SK-N-SH treated with all-trans-retinoic acid at 6 μM for 48 hours (cell line): ENCODE results near the gene TEX13B.

Experiments
- ATAC-seq: fragments of 200-7000 bp; cut with Tn5 transposase; 3 replicates; pipeline ENCODE4 v1.9.1; 2020; ENCODE audit warnings: mild to moderate bottlenecking, moderate library complexity
- ARNTL ChIP-seq: fragments of 450-650 bp; formaldehyde crosslinking; IDR thresholded peaks from 2 replicates; pipeline ENCODE4 v1.5.0; 2020; ENCODE audit warnings: low read depth, mild to moderate bottlenecking, moderate library complexity, borderline replicate concordance
- BACH2 ChIP-seq: fragments of 250-450 bp; sonication (Bioruptor Pico); IDR thresholded peaks from 2 replicates; pipeline ENCODE4 v1.9.0; 2021; ENCODE audit warnings: mild to moderate bottlenecking, borderline replicate concordance
- CSDC2 ChIP-seq: fragments of 250-450 bp; sonication (Bioruptor Pico); IDR thresholded peaks from 2 replicates; pipeline ENCODE4 v1.5.0; 2020; ENCODE audit warnings: mild to moderate bottlenecking, moderate library complexity
- ESRRG ChIP-seq: fragments of 250-450 bp; sonication (Bioruptor Pico); IDR thresholded peaks from 2 replicates; pipeline ENCODE4 v1.6.1; 2021; ENCODE audit warnings: mild to moderate bottlenecking
- GLIS3 ChIP-seq: fragments of 250-450 bp; sonication (Bioruptor Pico); IDR thresholded peaks from 2 replicates; pipeline ENCODE4 v1.5.0; 2020; ENCODE audit warnings: mild to moderate bottlenecking, moderate library complexity
- OSR1 ChIP-seq: fragments of 250-450 bp; sonication (Bioruptor Pico); IDR thresholded peaks from 2 replicates; pipeline ENCODE4 v1.8.0; 2022; ENCODE audit warnings: moderate library complexity, mild to moderate bottlenecking, inconsistent platforms
- PPARA ChIP-seq: fragments of 250-450 bp; sonication (Bioruptor Pico); IDR thresholded peaks from 2 replicates; pipeline ENCODE4 v1.5.0; 2020; ENCODE audit warnings: mild to moderate bottlenecking, borderline replicate concordance
- RARB ChIP-seq: fragments of 250-450 bp; sonication (Bioruptor Pico); IDR thresholded peaks from 2 replicates; pipeline ENCODE4 v1.8.0; 2021; ENCODE audit warnings: mild to moderate bottlenecking, moderate library complexity
- SNAI2 ChIP-seq: fragments of 250-450 bp; sonication (Bioruptor Pico); IDR thresholded peaks from 2 replicates; pipeline ENCODE4 v1.5.0; 2020; ENCODE audit warnings: mild to moderate bottlenecking, moderate library complexity
- TCF4 ChIP-seq: fragments of 250-450 bp; sonication (Bioruptor Pico); IDR thresholded peaks from 2 replicates; pipeline ENCODE4 v1.8.0; 2021; ENCODE audit warnings: mild to moderate bottlenecking, moderate library complexity, borderline replicate concordance
- TOX ChIP-seq: fragments of 250-450 bp; sonication (Bioruptor Pico); IDR thresholded peaks from 2 replicates; pipeline ENCODE4 v1.8.0; 2021; ENCODE audit warnings: mild to moderate bottlenecking, moderate library complexity, borderline replicate concordance
- ZC3H10 ChIP-seq: fragments of 250-450 bp; sonication (Bioruptor Pico); IDR thresholded peaks from 2 replicates; pipeline ENCODE4 v1.5.1; 2021; ENCODE audit warnings: mild to moderate bottlenecking, moderate library complexity
- ZFP30 ChIP-seq: fragments of 450-650 bp; formaldehyde crosslinking; IDR thresholded peaks from 2 replicates; pipeline ENCODE4 v1.5.0; 2022; ENCODE audit warnings: mild to moderate bottlenecking, moderate library complexity
- ZNF565 ChIP-seq: fragments of 450-650 bp; formaldehyde crosslinking; conservative IDR thresholded peaks from 2 replicates; pipeline ENCODE4 v1.5.0; 2020; ENCODE audit warnings: low read depth, mild to moderate bottlenecking, moderate library complexity
- ZNF70 ChIP-seq: fragments of 450-650 bp; formaldehyde crosslinking; IDR thresholded peaks from 2 replicates; pipeline ENCODE4 v1.5.0; 2020; ENCODE audit warnings: mild to moderate bottlenecking, moderate library complexity
- ZNF8 ChIP-seq: fragments of 450-650 bp; formaldehyde crosslinking; IDR thresholded peaks from 2 replicates; pipeline ENCODE4 v1.5.0; 2020; ENCODE audit warnings: mild to moderate bottlenecking, moderate library complexity
- TF ChIP-seq, protein P1 (sequence below): fragments of 250-450 bp; sonication (Bioruptor Pico); IDR thresholded peaks from 2 replicates; pipeline ENCODE4 v1.5.1; 2021; ENCODE audit warnings: mild to moderate bottlenecking, moderate library complexity
- TF ChIP-seq, protein P2 (sequence below): fragments of 250-450 bp; sonication (Bioruptor Pico); IDR thresholded peaks from 2 replicates; pipeline ENCODE4 v1.8.0; 2021; ENCODE audit warnings: low read depth, mild to moderate bottlenecking, moderate library complexity, borderline replicate concordance
- TF ChIP-seq, protein P3 (sequence below): fragments of 250-450 bp; sonication (Bioruptor Pico); IDR thresholded peaks from 2 replicates; pipeline ENCODE4 v1.8.0; 2020; ENCODE audit warnings: mild to moderate bottlenecking, moderate library complexity, borderline replicate concordance
- TF ChIP-seq, protein P4 (sequence below): fragments of 250-450 bp; sonication (Bioruptor Pico); IDR thresholded peaks from 2 replicates; pipeline ENCODE4 v1.5.0; 2020; ENCODE audit warnings: mild to moderate bottlenecking, moderate library complexity

TEX13B gene

DNA sequence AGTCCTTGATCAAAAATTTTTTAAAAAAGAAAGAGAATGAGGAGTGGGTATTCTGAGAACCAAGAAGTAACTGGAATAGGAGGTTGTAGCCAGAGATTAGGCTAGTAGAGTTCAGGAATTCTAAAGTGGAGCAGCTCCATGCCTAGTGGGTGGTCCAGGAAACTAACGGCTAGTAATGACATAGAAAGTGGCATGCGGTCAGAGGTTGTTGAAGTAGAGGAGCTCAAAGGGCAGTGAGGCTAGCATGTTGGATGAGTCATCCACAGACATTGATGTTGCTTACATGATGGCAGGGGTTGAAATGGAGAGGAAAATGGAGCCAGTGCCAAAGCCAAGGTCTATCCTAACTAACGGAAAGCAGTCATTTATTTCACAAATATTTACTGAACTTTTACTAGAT, 42.1 kb downstream of the TEX13B start:
- ATAC-seq = no peak
- no peak for TF ChIP-seq OSR1 (CRISPR knock-in tag)

DNA sequence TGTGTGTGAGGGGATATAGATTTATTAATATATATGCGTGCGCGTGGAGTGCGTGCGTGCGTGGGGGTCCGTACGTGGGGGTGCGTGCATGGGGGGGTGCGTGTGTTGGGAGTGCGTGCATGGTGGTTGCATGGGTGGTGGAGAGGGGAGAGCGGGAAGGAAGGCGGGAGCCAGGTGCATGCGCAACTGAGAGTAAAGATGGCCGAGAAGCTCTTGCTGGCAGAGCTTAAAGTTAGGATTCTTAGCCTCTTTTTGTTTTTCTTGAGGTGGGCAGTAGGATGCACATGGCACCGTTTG, 45.8 kb downstream of the TEX13B start:
- no peak for ATAC-seq
- no peak for TF ChIP-seq ZNF70 (CRISPR knock-in tag)
- TF ChIP-seq SNAI2 (CRISPR knock-in tag) = no peak
- TF ChIP-seq BACH2 (CRISPR knock-in tag) = no peak
- TF ChIP-seq TCF4 (CRISPR knock-in tag) = no peak
- TF ChIP-seq, protein P1, sequence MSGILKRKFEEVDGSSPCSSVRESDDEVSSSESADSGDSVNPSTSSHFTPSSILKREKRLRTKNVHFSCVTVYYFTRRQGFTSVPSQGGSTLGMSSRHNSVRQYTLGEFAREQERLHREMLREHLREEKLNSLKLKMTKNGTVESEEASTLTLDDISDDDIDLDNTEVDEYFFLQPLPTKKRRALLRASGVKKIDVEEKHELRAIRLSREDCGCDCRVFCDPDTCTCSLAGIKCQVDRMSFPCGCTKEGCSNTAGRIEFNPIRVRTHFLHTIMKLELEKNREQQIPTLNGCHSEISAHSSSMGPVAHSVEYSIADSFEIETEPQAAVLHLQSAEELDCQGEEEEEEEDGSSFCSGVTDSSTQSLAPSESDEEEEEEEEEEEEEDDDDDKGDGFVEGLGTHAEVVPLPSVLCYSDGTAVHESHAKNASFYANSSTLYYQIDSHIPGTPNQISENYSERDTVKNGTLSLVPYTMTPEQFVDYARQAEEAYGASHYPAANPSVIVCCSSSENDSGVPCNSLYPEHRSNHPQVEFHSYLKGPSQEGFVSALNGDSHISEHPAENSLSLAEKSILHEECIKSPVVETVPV (CRISPR knock-in tag) = no peak
- TF ChIP-seq ZFP30 = no peak
- TF ChIP-seq ZNF8 (CRISPR knock-in tag) = no peak
- TF ChIP-seq, protein P2, sequence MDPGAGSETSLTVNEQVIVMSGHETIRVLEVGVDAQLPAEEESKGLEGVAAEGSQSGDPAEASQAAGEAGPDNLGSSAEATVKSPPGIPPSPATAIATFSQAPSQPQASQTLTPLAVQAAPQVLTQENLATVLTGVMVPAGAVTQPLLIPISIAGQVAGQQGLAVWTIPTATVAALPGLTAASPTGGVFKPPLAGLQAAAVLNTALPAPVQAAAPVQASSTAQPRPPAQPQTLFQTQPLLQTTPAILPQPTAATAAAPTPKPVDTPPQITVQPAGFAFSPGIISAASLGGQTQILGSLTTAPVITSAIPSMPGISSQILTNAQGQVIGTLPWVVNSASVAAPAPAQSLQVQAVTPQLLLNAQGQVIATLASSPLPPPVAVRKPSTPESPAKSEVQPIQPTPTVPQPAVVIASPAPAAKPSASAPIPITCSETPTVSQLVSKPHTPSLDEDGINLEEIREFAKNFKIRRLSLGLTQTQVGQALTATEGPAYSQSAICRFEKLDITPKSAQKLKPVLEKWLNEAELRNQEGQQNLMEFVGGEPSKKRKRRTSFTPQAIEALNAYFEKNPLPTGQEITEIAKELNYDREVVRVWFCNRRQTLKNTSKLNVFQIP (CRISPR knock-in tag) = no peak
- no peak for TF ChIP-seq ARNTL (CRISPR knock-in tag)
- TF ChIP-seq ESRRG (CRISPR knock-in tag) = no peak
- no peak for TF ChIP-seq GLIS3 (CRISPR knock-in tag)
- TF ChIP-seq ZNF565 = no peak
- TF ChIP-seq TOX (CRISPR knock-in tag) = no peak
- no peak for TF ChIP-seq PPARA (CRISPR knock-in tag)
- TF ChIP-seq ZC3H10 = no peak
- TF ChIP-seq, protein P3, sequence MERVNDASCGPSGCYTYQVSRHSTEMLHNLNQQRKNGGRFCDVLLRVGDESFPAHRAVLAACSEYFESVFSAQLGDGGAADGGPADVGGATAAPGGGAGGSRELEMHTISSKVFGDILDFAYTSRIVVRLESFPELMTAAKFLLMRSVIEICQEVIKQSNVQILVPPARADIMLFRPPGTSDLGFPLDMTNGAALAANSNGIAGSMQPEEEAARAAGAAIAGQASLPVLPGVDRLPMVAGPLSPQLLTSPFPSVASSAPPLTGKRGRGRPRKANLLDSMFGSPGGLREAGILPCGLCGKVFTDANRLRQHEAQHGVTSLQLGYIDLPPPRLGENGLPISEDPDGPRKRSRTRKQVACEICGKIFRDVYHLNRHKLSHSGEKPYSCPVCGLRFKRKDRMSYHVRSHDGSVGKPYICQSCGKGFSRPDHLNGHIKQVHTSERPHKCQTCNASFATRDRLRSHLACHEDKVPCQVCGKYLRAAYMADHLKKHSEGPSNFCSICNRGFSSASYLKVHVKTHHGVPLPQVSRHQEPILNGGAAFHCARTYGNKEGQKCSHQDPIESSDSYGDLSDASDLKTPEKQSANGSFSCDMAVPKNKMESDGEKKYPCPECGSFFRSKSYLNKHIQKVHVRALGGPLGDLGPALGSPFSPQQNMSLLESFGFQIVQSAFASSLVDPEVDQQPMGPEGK = no peak
- no peak for TF ChIP-seq CSDC2 (CRISPR knock-in tag)
- no peak for TF ChIP-seq RARB (CRISPR knock-in tag)

DNA sequence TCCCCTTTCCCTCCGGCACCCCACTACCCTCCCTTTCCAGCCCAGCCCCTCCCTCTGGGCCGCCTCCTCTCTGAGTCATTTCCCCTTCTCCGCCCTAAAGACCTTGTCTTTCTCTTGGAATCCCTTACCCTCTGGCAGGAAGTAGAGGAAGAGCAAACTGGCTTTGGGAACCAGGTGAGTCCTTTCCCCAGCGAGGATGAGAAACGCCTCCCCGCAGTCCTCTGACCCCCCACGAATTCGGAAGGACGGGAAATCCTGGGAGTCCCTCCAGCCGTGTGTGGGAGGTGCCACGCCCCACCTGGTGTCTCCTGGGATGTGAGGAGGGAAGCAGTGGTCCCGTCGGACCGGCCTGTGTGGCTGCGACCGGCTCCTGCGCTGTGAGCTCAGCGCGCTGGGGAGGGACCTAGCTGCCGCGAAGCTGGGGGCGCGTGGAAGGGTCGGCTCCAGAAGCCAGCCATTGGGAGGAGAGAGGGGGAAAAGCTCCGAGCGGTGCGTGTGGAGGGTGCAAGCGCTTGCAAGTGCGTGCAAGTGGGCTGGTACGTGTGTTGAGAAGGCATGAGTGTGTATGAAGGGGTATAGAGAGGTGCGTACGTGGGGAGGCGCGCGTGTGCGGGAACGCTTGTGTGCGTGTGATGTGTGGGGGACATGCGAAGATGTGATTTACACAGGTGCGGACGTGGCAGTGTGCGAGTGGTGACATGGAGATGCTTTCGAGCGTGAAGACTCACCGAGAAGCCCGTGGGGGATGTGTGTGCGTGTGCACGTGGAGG, 46.3 kb downstream of the TEX13B start:
- no peak for ATAC-seq
- TF ChIP-seq, protein P4, sequence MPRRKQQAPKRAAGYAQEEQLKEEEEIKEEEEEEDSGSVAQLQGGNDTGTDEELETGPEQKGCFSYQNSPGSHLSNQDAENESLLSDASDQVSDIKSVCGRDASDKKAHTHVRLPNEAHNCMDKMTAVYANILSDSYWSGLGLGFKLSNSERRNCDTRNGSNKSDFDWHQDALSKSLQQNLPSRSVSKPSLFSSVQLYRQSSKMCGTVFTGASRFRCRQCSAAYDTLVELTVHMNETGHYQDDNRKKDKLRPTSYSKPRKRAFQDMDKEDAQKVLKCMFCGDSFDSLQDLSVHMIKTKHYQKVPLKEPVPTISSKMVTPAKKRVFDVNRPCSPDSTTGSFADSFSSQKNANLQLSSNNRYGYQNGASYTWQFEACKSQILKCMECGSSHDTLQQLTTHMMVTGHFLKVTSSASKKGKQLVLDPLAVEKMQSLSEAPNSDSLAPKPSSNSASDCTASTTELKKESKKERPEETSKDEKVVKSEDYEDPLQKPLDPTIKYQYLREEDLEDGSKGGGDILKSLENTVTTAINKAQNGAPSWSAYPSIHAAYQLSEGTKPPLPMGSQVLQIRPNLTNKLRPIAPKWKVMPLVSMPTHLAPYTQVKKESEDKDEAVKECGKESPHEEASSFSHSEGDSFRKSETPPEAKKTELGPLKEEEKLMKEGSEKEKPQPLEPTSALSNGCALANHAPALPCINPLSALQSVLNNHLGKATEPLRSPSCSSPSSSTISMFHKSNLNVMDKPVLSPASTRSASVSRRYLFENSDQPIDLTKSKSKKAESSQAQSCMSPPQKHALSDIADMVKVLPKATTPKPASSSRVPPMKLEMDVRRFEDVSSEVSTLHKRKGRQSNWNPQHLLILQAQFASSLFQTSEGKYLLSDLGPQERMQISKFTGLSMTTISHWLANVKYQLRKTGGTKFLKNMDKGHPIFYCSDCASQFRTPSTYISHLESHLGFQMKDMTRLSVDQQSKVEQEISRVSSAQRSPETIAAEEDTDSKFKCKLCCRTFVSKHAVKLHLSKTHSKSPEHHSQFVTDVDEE = no peak
- no peak for TF ChIP-seq PPARA (CRISPR knock-in tag)
- no peak for TF ChIP-seq TCF4 (CRISPR knock-in tag)
- no peak for TF ChIP-seq OSR1 (CRISPR knock-in tag)
- TF ChIP-seq, protein P2 (CRISPR knock-in tag) = no peak
- TF ChIP-seq, all 23 proteins: peak for 0
